SK-N-SH (cell line): Measurements from ENCODE around the gene CFAP91. TPM values are rescaled to one million over a fixed set of nuclear protein-coding genes. Genes with fewer than 3 reads are reported as not detected.

Experiments
- CTCF ChIA-PET: fragments of 300-600, 350-600 bp; formaldehyde crosslinking; extraction: SDS; loops from one replicate; lab custom pipeline; 2021; lab: Yijun Ruan, JAX
- POLR2A ChIA-PET: fragments of 350-600 bp; sonication (Branson Sonifier 250); formaldehyde crosslinking; extraction: SDS; loops from one replicate; lab custom pipeline; 2020; ENCODE audit warnings: antibody characterized with exemption, inconsistent platforms; lab: Yijun Ruan, JAX
- DNase-seq: peaks from one replicate; pipeline ENCODE4 v3.0.0; 2012
- H2AFZ ChIP-seq: fragments of 200-600 bp; sonication (generic); 2 replicates; pipeline ENCODE4 v1.8.1; 2016; ENCODE audit warnings: antibody characterized with exemption, mild to moderate bottlenecking, low read depth
- H3F3A ChIP-seq: fragments of 200-600 bp; sonication (generic); replicated peaks from 2 replicates; pipeline ENCODE3; 2016; ENCODE audit warnings: antibody characterized with exemption, mild to moderate bottlenecking; ENCODE audit not compliant: insufficient read depth
- H3K27ac ChIP-seq, 2 experiments: fragments of 200-500 bp in 1 of 2; fragments of 200-600 bp in 1 of 2; sonication (Bioruptor generic) in 1 of 2; sonication (generic), shearing (Covaris generic) in 1 of 2; 2 replicates each; pipeline versions ENCODE4 v1.5.1 to v1.6.1; 2014 to 2016; ENCODE audit warnings: low read depth in 2 of 2, inconsistent platforms in 1 of 2, low read length in 1 of 2, mild to moderate bottlenecking in 1 of 2, mixed read lengths in 1 of 2
- H3K27me3 ChIP-seq: fragments of 200-600 bp; sonication (generic), shearing (Covaris generic); 2 replicates; pipeline ENCODE4 v1.6.1; 2016; ENCODE audit warnings: mixed run types; ENCODE audit not compliant: insufficient read depth
- H3K36me3 ChIP-seq, 2 experiments: fragments of 200-500 bp in 1 of 2; fragments of 200-600 bp in 1 of 2; sonication (Bioruptor generic) in 1 of 2; sonication (generic) in 1 of 2; replicated peaks in 1 of 2; 2 replicates each; pipeline versions ENCODE3 to v1.5.1; 2014 to 2016; ENCODE audit warnings: low read length in 1 of 2, mild to moderate bottlenecking in 1 of 2; ENCODE audit not compliant: insufficient read depth in 2 of 2, control insufficient read depth in 1 of 2
- H3K4me1 ChIP-seq, 2 experiments: fragments of 200-500 bp in 1 of 2; fragments of 200-600 bp in 1 of 2; sonication (Bioruptor generic) in 1 of 2; sonication (generic), shearing (Covaris generic) in 1 of 2; 2 replicates each; pipeline versions ENCODE4 v1.5.1 to v1.6.1; 2014 to 2016; ENCODE audit warnings: low read depth in 1 of 2, low read length in 1 of 2, mixed run types in 1 of 2; ENCODE audit not compliant: insufficient read depth in 2 of 2, control insufficient read depth in 1 of 2
- H3K4me2 ChIP-seq: fragments of 200-600 bp; sonication (generic), shearing (Covaris generic); 2 replicates; pipeline ENCODE4 v1.6.1; 2017; ENCODE audit warnings: mixed run types
- H3K4me3 ChIP-seq, 2 experiments: fragments of 200-500 bp in 1 of 2; fragments of 200-600 bp in 1 of 2; sonication (Bioruptor generic) in 1 of 2; sonication (generic), shearing (Covaris generic) in 1 of 2; 2 replicates each; pipeline versions ENCODE4 v1.5.1 to v1.8.1; 2014 to 2016; ENCODE audit warnings: low read depth in 2 of 2, inconsistent platforms in 1 of 2, low read length in 1 of 2, mild to moderate bottlenecking in 1 of 2, mixed read lengths in 1 of 2, moderate library complexity in 1 of 2
- H3K79me2 ChIP-seq: fragments of 200-600 bp; sonication (generic); 2 replicates; pipeline ENCODE4 v1.8.1; 2017; ENCODE audit warnings: mild to moderate bottlenecking; ENCODE audit not compliant: insufficient read depth
- H3K9ac ChIP-seq: fragments of 200-600 bp; sonication (generic); 2 replicates; pipeline ENCODE4 v1.6.1; 2017; ENCODE audit warnings: mixed run types
- H3K9me2 ChIP-seq: fragments of 200-600 bp; sonication (generic); 2 replicates; pipeline ENCODE4 v1.6.1; 2017; ENCODE audit warnings: mixed run types
- H3K9me3 ChIP-seq: fragments of 200-600 bp; sonication (generic); 2 replicates; pipeline ENCODE4 v1.6.1; 2017; ENCODE audit warnings: mixed run types, mild to moderate bottlenecking, moderate library complexity
- H4K20me1 ChIP-seq: fragments of 200-600 bp; sonication (generic); 2 replicates; pipeline ENCODE4 v1.6.1; 2017; ENCODE audit warnings: mild to moderate bottlenecking, mixed run types; ENCODE audit not compliant: insufficient read depth
- CHD2 ChIP-seq: fragments of 150-350 bp; IDR thresholded peaks from 2 replicates; pipeline ENCODE4 v1.6.1; 2018; ENCODE audit warnings: low read length; ENCODE audit not compliant: partially characterized antibody
- ELF1 ChIP-seq: IDR thresholded peaks from 2 replicates; pipeline ENCODE4 v1.4.0; 2012
- EZH2phosphoT487 ChIP-seq: fragments of 200-600 bp; sonication (generic); IDR thresholded peaks from 2 replicates; pipeline ENCODE4 v1.6.1; 2017; ENCODE audit warnings: low read depth, mixed run types, mild to moderate bottlenecking, antibody characterized with exemption, moderate library complexity, borderline replicate concordance
- FOSL2 ChIP-seq: IDR thresholded peaks from 2 replicates; pipeline ENCODE4 v1.4.0; 2012; ENCODE audit warnings: low read depth, mild to moderate bottlenecking, moderate library complexity, borderline replicate concordance
- GATA2 ChIP-seq: sonication (generic); formaldehyde crosslinking; IDR thresholded peaks from 2 replicates; pipeline ENCODE4 v1.5.0; 2020; ENCODE audit warnings: mild to moderate bottlenecking, missing genetic modification reagents
- MEF2A ChIP-seq: IDR thresholded peaks from 2 replicates; pipeline ENCODE4 v1.4.0; 2012; ENCODE audit warnings: low read depth, borderline replicate concordance
- MXI1 ChIP-seq: IDR thresholded peaks from 2 replicates; pipeline ENCODE4 v1.6.1; 2012; ENCODE audit warnings: mild to moderate bottlenecking, low read depth, low read length, improper control_type of control experiment
- RAD21 ChIP-seq: IDR thresholded peaks from 2 replicates; pipeline ENCODE4 v1.6.1; 2012; ENCODE audit warnings: mild to moderate bottlenecking, low read length
- RXRA ChIP-seq: IDR thresholded peaks from 2 replicates; pipeline ENCODE4 v1.4.0; 2012; ENCODE audit warnings: low read depth, mild to moderate bottlenecking, borderline replicate concordance
- SIN3A ChIP-seq: IDR thresholded peaks from 2 replicates; pipeline ENCODE4 v1.6.1; 2012; ENCODE audit warnings: low read depth, mild to moderate bottlenecking, low read length, moderate library complexity, borderline replicate concordance
- TEAD4 ChIP-seq: IDR thresholded peaks from 2 replicates; pipeline ENCODE4 v1.4.0; 2012; ENCODE audit warnings: mild to moderate bottlenecking, borderline replicate concordance; ENCODE audit not compliant: insufficient read depth
- YY1 ChIP-seq: IDR thresholded peaks from 2 replicates; pipeline ENCODE4 v1.4.0; 2012; ENCODE audit warnings: low read depth, mild to moderate bottlenecking
- WGBS: methylation state at CpG from one replicate; pipeline ENCODE4 v1.1.6; 2017; ENCODE audit warnings: low lambda C conversion rate; 5-methylcytosine and 5-hydroxymethylcytosine counted together
- polyA plus RNA-seq, 3 experiments: library from polyadenylated mRNA; depleted of rRNA; stranded (reverse); fragments of >200 nt; gene quantifications; 2 replicates each; pipeline ENCODE4 v1.2.3, GENCODE V29; 2012
- TF ChIP-seq, protein P1 (sequence below): fragments of 200-600 bp; sonication (generic); IDR thresholded peaks from 2 replicates; pipeline ENCODE4 v1.6.1; 2017; ENCODE audit warnings: antibody characterized with exemption, mild to moderate bottlenecking, moderate library complexity
- TF ChIP-seq, protein P2 (sequence below): IDR thresholded peaks from 2 replicates; pipeline ENCODE4 v1.4.0; 2012; ENCODE audit warnings: low read depth, borderline replicate concordance
- TF ChIP-seq, protein P3 (sequence below): IDR thresholded peaks from 2 replicates; pipeline ENCODE4 v1.6.1; 2012; ENCODE audit warnings: mild to moderate bottlenecking, low read depth, low read length, moderate library complexity
- TF ChIP-seq, protein P4 (sequence below): fragments of 150-350 bp; IDR thresholded peaks from 2 replicates; pipeline ENCODE4 v1.6.1; 2017; ENCODE audit warnings: antibody characterized with exemption, low read length, low read depth, borderline replicate concordance
- TF ChIP-seq, protein P5 (sequence below): IDR thresholded peaks from 2 replicates; pipeline ENCODE4; 2012
- TF ChIP-seq, protein P6 (sequence below): fragments of 150-350 bp; IDR thresholded peaks from 2 replicates; pipeline ENCODE4 v1.6.1; 2016; ENCODE audit warnings: mild to moderate bottlenecking, low read depth, low read length

Gene CFAP91
- polyA plus RNA-seq, 1 of the 3 experiments (the other 2 are of a cell fraction), result 3.7 TPM

DNA sequence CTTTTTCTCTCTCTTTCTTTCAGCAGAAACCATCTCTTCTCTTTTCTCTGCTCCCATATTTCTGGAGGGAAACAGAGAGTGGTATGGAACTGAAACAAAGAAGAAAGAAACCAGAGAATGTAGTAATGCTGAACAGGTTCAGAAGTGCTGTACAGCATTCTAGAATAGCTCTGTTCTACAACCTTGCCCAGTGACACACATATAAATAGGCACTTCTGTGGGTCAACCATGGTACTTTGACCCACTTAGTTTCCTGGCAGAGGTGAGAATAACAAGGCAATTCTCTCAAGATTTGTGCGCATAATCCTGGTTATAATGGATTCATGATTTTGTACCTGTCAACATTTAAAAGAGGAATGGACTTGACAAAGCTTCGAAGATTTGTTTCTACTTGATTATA is 12.3 kb downstream of the CFAP91 start (continued):
- TF ChIP-seq, protein P1, sequence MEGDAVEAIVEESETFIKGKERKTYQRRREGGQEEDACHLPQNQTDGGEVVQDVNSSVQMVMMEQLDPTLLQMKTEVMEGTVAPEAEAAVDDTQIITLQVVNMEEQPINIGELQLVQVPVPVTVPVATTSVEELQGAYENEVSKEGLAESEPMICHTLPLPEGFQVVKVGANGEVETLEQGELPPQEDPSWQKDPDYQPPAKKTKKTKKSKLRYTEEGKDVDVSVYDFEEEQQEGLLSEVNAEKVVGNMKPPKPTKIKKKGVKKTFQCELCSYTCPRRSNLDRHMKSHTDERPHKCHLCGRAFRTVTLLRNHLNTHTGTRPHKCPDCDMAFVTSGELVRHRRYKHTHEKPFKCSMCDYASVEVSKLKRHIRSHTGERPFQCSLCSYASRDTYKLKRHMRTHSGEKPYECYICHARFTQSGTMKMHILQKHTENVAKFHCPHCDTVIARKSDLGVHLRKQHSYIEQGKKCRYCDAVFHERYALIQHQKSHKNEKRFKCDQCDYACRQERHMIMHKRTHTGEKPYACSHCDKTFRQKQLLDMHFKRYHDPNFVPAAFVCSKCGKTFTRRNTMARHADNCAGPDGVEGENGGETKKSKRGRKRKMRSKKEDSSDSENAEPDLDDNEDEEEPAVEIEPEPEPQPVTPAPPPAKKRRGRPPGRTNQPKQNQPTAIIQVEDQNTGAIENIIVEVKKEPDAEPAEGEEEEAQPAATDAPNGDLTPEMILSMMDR, result no peak
- TF ChIP-seq TEAD4 (no peak), SIN3A (no peak), ELF1 (no peak)

DNA sequence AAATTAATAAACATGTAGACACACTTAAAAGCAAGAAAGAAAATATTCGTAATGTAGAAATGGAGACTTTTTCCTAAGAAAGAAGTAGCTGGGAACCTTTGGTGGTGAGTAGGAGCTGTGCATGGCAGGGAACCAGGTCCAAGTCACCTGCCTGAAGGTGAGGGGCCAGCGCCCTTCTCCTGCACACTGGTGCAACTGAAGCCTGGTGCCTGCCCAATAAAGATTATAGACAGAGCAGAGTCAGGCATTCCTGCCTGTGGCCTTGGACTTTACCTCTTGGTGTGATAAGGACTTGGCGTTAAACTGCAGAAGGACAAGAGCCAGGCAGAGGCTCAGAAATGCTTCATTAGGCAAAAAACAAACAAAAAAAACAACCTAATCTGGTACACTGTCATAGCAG is 14.2 kb downstream of the CFAP91 start:
- Histone ChIP-seq H3F3A (no peaks in the 10 kb centered on the region), H3K4me3 (no peak overlapping the region), H3K27me3 (no peaks in the 10 kb centered on the region), H3K4me1 (no peaks in the 10 kb centered on the region), H2AFZ (no peak overlapping the region), H3K9me3 (no peaks in the 10 kb centered on the region), H3K79me2 (no peaks in the 10 kb centered on the region), H3K9me2 (no peaks in the 10 kb centered on the region), H3K27ac (no peak overlapping the region), H3K9ac (no peak overlapping the region), H3K36me3 (peaks cover 2 to 5% of the 10 kb centered on the region in 2 experiments), H3K4me2 (no peak overlapping the region), H4K20me1 (no peaks in the 10 kb centered on the region)
- POLR2A ChIA-PET, result no interaction called here
- WGBS, result 90% methylated on average over 3 of the region's 3 CpGs
- TF ChIP-seq, protein P2, sequence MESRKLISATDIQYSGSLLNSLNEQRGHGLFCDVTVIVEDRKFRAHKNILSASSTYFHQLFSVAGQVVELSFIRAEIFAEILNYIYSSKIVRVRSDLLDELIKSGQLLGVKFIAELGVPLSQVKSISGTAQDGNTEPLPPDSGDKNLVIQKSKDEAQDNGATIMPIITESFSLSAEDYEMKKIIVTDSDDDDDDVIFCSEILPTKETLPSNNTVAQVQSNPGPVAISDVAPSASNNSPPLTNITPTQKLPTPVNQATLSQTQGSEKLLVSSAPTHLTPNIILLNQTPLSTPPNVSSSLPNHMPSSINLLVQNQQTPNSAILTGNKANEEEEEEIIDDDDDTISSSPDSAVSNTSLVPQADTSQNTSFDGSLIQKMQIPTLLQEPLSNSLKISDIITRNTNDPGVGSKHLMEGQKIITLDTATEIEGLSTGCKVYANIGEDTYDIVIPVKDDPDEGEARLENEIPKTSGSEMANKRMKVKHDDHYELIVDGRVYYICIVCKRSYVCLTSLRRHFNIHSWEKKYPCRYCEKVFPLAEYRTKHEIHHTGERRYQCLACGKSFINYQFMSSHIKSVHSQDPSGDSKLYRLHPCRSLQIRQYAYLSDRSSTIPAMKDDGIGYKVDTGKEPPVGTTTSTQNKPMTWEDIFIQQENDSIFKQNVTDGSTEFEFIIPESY, result no peak
- TF ChIP-seq, protein P3, sequence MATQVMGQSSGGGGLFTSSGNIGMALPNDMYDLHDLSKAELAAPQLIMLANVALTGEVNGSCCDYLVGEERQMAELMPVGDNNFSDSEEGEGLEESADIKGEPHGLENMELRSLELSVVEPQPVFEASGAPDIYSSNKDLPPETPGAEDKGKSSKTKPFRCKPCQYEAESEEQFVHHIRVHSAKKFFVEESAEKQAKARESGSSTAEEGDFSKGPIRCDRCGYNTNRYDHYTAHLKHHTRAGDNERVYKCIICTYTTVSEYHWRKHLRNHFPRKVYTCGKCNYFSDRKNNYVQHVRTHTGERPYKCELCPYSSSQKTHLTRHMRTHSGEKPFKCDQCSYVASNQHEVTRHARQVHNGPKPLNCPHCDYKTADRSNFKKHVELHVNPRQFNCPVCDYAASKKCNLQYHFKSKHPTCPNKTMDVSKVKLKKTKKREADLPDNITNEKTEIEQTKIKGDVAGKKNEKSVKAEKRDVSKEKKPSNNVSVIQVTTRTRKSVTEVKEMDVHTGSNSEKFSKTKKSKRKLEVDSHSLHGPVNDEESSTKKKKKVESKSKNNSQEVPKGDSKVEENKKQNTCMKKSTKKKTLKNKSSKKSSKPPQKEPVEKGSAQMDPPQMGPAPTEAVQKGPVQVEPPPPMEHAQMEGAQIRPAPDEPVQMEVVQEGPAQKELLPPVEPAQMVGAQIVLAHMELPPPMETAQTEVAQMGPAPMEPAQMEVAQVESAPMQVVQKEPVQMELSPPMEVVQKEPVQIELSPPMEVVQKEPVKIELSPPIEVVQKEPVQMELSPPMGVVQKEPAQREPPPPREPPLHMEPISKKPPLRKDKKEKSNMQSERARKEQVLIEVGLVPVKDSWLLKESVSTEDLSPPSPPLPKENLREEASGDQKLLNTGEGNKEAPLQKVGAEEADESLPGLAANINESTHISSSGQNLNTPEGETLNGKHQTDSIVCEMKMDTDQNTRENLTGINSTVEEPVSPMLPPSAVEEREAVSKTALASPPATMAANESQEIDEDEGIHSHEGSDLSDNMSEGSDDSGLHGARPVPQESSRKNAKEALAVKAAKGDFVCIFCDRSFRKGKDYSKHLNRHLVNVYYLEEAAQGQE, result no peak
- TF ChIP-seq MXI1, result no peak
- no peak for TF ChIP-seq EZH2phosphoT487
- no peak for TF ChIP-seq MEF2A
- TF ChIP-seq SIN3A, result no peak
- no peak for TF ChIP-seq FOSL2
- TF ChIP-seq YY1, result no peak
- TF ChIP-seq GATA2 (CRISPR knock-in tag), result no peak
- no peak for TF ChIP-seq CHD2
- no peak for TF ChIP-seq ELF1
- no peak for TF ChIP-seq RAD21
- TF ChIP-seq, protein P4, sequence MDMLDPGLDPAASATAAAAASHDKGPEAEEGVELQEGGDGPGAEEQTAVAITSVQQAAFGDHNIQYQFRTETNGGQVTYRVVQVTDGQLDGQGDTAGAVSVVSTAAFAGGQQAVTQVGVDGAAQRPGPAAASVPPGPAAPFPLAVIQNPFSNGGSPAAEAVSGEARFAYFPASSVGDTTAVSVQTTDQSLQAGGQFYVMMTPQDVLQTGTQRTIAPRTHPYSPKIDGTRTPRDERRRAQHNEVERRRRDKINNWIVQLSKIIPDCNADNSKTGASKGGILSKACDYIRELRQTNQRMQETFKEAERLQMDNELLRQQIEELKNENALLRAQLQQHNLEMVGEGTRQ, result no peak
- TF ChIP-seq RXRA, result no peak
- TF ChIP-seq, protein P5, sequence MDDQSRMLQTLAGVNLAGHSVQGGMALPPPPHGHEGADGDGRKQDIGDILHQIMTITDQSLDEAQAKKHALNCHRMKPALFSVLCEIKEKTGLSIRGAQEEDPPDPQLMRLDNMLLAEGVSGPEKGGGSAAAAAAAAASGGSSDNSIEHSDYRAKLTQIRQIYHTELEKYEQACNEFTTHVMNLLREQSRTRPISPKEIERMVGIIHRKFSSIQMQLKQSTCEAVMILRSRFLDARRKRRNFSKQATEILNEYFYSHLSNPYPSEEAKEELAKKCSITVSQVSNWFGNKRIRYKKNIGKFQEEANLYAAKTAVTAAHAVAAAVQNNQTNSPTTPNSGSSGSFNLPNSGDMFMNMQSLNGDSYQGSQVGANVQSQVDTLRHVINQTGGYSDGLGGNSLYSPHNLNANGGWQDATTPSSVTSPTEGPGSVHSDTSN, result no peak
- TF ChIP-seq, protein P6, sequence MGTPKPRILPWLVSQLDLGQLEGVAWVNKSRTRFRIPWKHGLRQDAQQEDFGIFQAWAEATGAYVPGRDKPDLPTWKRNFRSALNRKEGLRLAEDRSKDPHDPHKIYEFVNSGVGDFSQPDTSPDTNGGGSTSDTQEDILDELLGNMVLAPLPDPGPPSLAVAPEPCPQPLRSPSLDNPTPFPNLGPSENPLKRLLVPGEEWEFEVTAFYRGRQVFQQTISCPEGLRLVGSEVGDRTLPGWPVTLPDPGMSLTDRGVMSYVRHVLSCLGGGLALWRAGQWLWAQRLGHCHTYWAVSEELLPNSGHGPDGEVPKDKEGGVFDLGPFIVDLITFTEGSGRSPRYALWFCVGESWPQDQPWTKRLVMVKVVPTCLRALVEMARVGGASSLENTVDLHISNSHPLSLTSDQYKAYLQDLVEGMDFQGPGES, result no peak
- no peak for DNase-seq
- CTCF ChIA-PET, result no interaction called here
